HUDEP-2 (cell line): ENCODE measurements around the gene MLN.
A peak's percentile ranks its signal among the peaks of the same experiment; 100 is the strongest.

Source experiments
- DNase-seq, 76 experiments: peaks; one replicate each; lab custom pipeline; 2025; ENCODE audit not compliant: unreplicated experiment in 76 of 76; lab: John Stamatoyannopoulos, UW

The MLN gene

GRCh38 chr6:33791620-33792019, 12.2 kb downstream of the MLN start:
- no peak for DNase-seq

- DNase-seq = no peak
Observed at GRCh38 chr6:33790910-33791309, 12.9 kb downstream of the MLN start.

GRCh38 chr6:33790379-33790778, 13.4 kb downstream of the MLN start:
- no peak for DNase-seq

GRCh38 chr6:33789550-33789895, 14.3 kb downstream of the MLN start:
- no peak for DNase-seq

- peak in 75 of 76 experiments; percentile 21 to 97 (median 91) for DNase-seq
Observed at GRCh38 chr6:33788694-33789549, 14.9 kb downstream of the MLN start, which contains the start of gene LEMD2. Gene LEMD2 (minus strand): TSS chr6:33789130. CDS start chr6:33789116, 14 bp downstream.

GRCh38 chr6:33787954-33788693, 15.7 kb downstream of the MLN start:
- peak in 52 of 76 experiments; percentile 8 to 73 (median 42) for DNase-seq

GRCh38 chr6:33787346-33787953, 16.4 kb downstream of the MLN start:
- peak in 2 of 76 experiments; percentile 26 to 37 for DNase-seq

GRCh38 chr6:33786736-33787135, 17.1 kb downstream of the MLN start:
- no peak for DNase-seq

- no peak for DNase-seq
Observed at GRCh38 chr6:33785778-33786177, 18.0 kb downstream of the MLN start.

- DNase-seq = no peak
Observed at GRCh38 chr6:33784787-33785186, 19.0 kb downstream of the MLN start.

- DNase-seq = no peak
Observed at GRCh38 chr6:33783781-33784520, 19.9 kb downstream of the MLN start.

GRCh38 chr6:33782561-33782960, 21.2 kb downstream of the MLN start:
- no peak for DNase-seq

- no peak for DNase-seq
Observed at GRCh38 chr6:33781131-33781975, 22.4 kb downstream of the MLN start.

GRCh38 chr6:33779895-33780294, 23.9 kb downstream of the MLN start:
- DNase-seq = no peak

GRCh38 chr6:33779290-33779689, 24.5 kb downstream of the MLN start:
- no peak for DNase-seq

GRCh38 chr6:33778444-33779121, 25.2 kb downstream of the MLN start:
- no peak for DNase-seq

- DNase-seq = no peak
Observed at GRCh38 chr6:33777398-33778388, 26.1 kb downstream of the MLN start.

- no peak for DNase-seq
Observed at GRCh38 chr6:33776764-33777163, 27.0 kb downstream of the MLN start.
